Eye (tissue), 1 donor: ENCODE measurements around the gene CYP1A2.
A peak's percentile ranks its signal among the peaks of the same experiment; 100 is the strongest.

Experiments used
- DNase-seq: peaks from one replicate; pipeline ENCODE4 v3.0.0-alpha.2; 2015

Gene CYP1A2

GRCh38 chr15:74790080-74790916 lies 41.7 kb downstream of the CYP1A2 start:
- peak; percentile 62 for DNase-seq

- no peak for DNase-seq
Measured at GRCh38 chr15:74791007-74791406, 42.4 kb downstream of the CYP1A2 start.

GRCh38 chr15:74791667-74792066 lies 43.0 kb downstream of the CYP1A2 start:
- no peak for DNase-seq

GRCh38 chr15:74792227-74793016 lies 43.8 kb downstream of the CYP1A2 start:
- no peak for DNase-seq

GRCh38 chr15:74793135-74794028 lies 44.7 kb downstream of the CYP1A2 start:
- DNase-seq: no peak

DNA sequence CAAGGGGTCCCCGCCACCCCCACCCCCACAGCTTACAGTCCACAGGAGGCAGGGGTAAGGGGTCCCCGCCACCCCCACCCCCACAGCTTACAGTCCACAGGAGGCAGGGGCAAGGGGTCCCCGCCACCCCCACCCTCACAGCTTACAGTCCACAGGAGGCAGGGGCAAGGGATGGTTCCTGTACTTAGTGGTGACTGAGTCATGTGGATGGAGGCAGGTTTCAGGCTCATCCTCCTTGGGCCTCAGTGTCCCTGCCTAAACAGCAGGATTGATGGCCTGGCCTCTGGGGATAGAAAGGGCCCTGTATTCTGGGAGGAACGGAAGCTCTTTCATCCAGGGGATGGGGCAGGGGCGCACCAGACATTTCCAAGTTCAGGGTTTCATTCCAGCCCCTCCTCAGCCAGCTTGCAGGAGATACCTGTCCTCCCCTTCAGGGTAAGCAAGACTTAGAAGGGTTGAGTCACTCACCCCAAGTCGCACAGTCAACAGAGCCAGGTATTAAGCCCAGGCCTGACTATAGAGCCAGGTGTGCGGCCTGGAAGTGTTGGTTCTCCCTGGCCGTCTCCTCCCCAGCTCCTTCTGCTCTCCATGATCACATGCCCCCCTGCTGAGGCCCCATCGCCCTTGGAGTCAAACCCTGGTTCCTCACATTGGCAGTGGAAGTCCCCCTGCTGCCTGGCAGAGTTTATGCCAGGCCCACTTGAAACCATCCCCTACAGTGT lies 45.8 kb downstream of the CYP1A2 start:
- DNase-seq: no peak

DNA sequence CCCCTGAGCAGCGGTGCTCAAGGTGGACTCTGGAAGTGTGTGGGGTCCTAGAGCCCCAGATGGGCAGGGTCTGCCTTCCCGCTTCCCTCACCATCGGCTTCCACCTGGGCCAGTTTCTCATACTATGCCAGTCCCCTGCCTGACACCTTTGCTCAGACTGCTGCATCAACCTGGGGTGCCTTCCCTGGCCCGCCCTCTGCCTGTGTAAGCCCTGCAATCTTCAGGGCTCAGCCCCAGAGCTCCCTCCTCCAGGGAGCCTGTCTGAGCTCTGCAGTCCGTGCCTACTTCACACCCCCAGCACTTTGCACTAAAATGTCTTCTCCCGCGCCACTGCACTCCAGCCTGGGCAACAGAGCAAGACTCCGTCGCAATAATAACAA lies 46.3 kb downstream of the CYP1A2 start:
- no peak for DNase-seq

- DNase-seq: no peak
Measured at GRCh38 chr15:74795966-74796625, 47.5 kb downstream of the CYP1A2 start.

DNA sequence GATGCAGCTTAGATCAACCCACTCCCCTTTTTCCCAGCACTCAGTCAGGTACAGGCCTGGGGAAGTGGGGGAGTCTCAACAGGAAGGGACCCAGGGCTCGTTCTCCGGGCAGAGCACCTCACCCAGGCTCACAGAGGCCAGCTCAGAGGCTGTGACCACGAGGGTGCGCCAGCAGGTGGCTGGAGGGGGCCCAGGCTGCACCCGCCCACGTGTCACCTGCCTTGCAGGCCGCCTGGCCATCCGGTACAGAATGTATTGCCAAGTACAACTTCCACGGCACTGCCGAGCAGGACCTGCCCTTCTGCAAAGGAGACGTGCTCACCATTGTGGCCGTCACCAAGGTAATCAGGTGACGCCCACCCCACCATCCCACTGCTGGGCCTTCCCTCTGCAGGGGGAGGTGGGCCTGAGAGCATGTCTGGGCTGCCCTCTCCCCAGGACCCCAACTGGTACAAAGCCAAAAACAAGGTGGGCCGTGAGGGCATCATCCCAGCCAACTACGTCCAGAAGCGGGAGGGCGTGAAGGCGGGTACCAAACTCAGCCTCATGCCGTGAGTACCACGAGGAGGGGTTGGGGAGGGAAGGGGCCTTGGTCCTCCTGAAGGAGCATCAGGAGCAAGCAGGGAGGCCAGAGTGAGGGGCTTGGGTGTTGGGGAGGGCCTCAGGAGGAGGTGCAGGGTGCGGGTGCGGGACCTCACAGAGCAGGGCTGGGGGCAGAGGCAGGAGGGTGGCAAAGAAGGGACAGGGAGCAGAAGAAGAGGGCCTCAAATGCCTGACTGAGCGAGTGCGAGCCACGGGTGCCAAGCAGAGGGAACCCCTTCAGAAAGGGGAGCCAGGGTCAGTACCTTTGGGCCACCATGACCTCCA lies 50.0 kb downstream of the CYP1A2 start:
- no peak for DNase-seq

DNA sequence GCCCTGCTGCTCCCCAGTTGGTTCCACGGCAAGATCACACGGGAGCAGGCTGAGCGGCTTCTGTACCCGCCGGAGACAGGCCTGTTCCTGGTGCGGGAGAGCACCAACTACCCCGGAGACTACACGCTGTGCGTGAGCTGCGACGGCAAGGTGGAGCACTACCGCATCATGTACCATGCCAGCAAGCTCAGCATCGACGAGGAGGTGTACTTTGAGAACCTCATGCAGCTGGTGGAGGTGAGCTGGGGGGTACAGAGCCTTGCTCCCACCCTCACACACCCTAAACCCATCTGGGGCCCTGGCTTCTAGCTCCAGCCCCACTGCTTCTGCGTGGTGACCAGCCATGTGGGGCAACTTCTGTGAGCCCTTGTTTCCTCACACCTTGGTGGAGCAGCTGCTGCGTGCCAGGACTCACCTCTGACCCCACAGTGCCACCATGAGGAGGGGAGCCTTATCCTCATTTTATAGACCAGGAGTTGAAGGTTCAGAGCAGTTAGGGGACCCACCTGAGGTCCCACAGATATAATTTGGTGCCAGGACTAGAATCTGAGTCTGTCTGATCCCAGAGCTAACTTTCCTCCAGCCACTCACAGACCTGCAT lies 50.7 kb downstream of the CYP1A2 start:
- DNase-seq: no peak

GRCh38 chr15:74799856-74800558 lies 51.4 kb downstream of the CYP1A2 start:
- peak; percentile 57 for DNase-seq

DNA sequence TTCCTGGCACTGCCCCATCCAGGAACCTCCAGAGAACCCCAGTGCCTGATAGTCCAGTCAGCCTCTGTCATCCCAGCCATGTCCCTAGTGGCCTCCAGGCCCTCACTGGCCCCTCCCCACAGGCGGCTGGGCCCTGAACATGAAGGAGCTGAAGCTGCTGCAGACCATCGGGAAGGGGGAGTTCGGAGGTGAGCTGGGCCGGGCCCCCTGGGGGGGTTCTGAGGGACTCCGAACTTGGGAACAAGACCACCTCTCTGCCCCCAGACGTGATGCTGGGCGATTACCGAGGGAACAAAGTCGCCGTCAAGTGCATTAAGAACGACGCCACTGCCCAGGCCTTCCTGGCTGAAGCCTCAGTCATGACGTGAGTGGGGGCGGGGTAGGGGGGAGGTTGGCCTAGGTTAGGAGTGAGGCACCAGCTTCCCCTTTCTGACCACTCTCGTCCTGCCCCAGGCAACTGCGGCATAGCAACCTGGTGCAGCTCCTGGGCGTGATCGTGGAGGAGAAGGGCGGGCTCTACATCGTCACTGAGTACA lies 52.0 kb downstream of the CYP1A2 start:
- no peak for DNase-seq

DNA sequence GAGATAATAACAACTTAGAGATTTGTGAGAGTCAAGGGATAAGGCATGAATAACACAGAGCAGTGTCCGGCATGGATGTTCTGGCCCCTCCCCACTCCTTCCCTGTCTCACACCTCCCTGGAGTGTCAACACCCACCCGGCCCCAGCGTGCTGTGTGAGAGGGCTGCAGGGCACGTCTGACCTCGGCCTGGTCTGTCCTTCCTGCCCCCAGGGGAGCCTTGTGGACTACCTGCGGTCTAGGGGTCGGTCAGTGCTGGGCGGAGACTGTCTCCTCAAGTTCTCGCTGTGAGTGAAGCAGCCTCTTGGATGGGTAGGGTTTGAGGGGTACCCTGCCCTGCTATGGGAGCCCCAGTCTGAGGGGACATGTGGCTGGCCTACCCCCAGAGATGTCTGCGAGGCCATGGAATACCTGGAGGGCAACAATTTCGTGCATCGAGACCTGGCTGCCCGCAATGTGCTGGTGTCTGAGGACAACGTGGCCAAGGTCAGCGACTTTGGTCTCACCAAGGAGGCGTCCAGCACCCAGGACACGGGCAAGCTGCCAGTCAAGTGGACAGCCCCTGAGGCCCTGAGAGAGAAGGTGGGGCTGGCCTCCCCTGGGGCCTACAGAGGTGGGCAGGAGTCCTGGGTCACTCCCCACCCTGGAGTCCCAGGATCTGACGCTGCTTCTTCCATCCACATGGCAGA lies 52.8 kb downstream of the CYP1A2 start:
- DNase-seq: no peak

GRCh38 chr15:74802290-74802689 lies 53.6 kb downstream of the CYP1A2 start:
- no peak for DNase-seq

GRCh38 chr15:74802862-74803447 lies 54.3 kb downstream of the CYP1A2 start:
- DNase-seq: no peak

- no peak for DNase-seq
Measured at GRCh38 chr15:74804935-74805334, 56.3 kb downstream of the CYP1A2 start.
